AG04449 (cell line): ENCODE measurements around the gene HTR1D.

ENCODE experiments used
- CTCF ChIA-PET: fragments of 350-600 bp; formaldehyde crosslinking; extraction: SDS; loops from one replicate; lab custom pipeline; 2021; ENCODE audit warnings: antibody characterized with exemption; lab: Yijun Ruan, JAX
- POLR2A ChIA-PET: fragments of 400-600, 350-600 bp; formaldehyde crosslinking; extraction: SDS; loops from one replicate; lab custom pipeline; 2020; ENCODE audit warnings: antibody characterized with exemption, inconsistent platforms; lab: Yijun Ruan, JAX
- DNase-seq: peaks from one replicate; pipeline ENCODE4 v3.0.0-alpha.2; 2010; ENCODE audit warnings: low read depth, low spot score
- H3K4me3 ChIP-seq: 2 replicates; pipeline ENCODE4 v1.5.1; 2011; ENCODE audit warnings: low read depth, mild to moderate bottlenecking, control low read depth, low read length
- TF ChIP-seq, protein P1 (sequence below): IDR thresholded peaks from one replicate; pipeline ENCODE4 v1.5.1; 2011; ENCODE audit warnings: mild to moderate bottlenecking, moderate library complexity, low read length, control low read depth, inconsistent platforms; ENCODE audit not compliant: insufficient read depth; ENCODE audit errors: missing control alignments

HTR1D gene

DNA sequence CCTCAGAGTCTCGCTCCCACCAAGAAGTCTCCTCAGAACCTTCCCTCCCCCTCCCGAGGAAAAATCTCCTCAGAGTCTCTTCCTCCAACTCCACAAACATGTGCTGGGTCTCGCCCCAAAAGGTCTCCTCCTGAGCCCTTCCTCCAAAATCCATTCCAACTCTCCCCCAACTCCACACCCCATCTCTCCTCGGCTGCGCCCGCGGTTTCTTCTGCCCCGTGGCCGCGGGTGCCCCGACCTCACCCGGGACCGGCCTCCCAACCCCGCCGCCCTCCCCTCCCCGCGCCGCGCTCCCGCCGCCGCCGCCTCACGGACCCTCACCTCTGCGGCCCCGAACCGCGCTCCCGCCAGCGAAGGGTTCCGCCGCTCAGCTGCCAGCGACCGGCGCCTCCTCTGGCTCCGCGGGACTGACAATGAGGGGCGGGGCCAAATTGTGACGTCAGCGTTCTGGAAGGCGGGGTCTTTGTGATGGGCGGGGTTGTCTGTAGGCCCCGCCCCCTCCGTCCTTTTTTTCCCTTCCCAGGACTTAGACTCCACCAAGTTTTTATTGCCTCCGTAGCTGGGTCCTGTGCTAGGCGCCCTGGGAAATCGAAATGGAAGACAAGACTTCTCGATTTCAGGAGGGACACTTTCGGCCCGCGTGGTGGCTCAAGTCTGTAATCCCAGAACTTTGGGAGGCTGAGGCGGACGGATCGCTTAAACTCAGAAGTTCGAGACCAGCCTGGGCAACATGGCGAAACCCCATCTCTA, 48.7 kb downstream of the HTR1D start, which contains the start of gene LUZP1:
LUZP1 (minus strand) TSS at position 412 of the 750 bp plus-strand sequence.
- peak within 1 kb of the TSS; percentile 85 for H3K4me3 ChIP-seq
- TF ChIP-seq, protein P1, sequence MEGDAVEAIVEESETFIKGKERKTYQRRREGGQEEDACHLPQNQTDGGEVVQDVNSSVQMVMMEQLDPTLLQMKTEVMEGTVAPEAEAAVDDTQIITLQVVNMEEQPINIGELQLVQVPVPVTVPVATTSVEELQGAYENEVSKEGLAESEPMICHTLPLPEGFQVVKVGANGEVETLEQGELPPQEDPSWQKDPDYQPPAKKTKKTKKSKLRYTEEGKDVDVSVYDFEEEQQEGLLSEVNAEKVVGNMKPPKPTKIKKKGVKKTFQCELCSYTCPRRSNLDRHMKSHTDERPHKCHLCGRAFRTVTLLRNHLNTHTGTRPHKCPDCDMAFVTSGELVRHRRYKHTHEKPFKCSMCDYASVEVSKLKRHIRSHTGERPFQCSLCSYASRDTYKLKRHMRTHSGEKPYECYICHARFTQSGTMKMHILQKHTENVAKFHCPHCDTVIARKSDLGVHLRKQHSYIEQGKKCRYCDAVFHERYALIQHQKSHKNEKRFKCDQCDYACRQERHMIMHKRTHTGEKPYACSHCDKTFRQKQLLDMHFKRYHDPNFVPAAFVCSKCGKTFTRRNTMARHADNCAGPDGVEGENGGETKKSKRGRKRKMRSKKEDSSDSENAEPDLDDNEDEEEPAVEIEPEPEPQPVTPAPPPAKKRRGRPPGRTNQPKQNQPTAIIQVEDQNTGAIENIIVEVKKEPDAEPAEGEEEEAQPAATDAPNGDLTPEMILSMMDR = peak; percentile 7
- ChIA-PET CTCF (interaction anchor here (1.0 to 18.6 kb wide), 5 partner anchors 9 to 68 kb away, joined by 3 to 174 read pairs (median 21); no protein-coding TSS in a partner anchor), POLR2A (interaction anchor here (0.6 to 1.2 kb wide), 6 partner anchors 8 to 1698 kb away, joined by 3 to 4 read pairs (median 3); no protein-coding TSS in a partner anchor)
- DNase-seq = no peak

DNA sequence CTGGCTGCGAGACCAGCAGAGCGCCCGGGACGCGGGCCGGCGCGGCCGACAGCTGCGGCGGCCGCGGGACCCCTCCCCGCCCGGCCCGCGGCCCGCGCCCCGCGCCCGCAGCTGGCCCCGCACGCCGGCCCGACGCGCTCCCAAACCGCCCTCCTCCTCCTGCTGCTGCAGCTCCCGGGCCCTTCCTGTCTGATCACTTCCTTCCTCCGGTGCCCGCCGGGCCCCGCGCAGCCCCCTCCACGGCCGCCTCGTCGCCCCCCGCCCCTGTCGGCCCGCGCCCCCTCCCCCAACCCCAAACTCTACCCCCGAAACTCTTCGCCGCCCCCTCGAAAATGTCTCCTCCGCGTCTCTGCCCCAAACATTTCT, 49.2 kb downstream of the HTR1D start:
- peak overlapping the region; percentile 85 for H3K4me3 ChIP-seq
- DNase-seq = no peak
- CTCF ChIA-PET = interaction anchor here (1.0 to 18.6 kb wide), 7 partner anchors 10 to 67 kb away, joined by 3 to 174 read pairs (median 5); no protein-coding TSS in a partner anchor
- POLR2A ChIA-PET = interaction anchor here (0.6 to 1.2 kb wide), 6 partner anchors 8 to 66 kb away, joined by 3 to 4 read pairs (median 3); no protein-coding TSS in a partner anchor
- TF ChIP-seq, protein P1 = no peak

DNA sequence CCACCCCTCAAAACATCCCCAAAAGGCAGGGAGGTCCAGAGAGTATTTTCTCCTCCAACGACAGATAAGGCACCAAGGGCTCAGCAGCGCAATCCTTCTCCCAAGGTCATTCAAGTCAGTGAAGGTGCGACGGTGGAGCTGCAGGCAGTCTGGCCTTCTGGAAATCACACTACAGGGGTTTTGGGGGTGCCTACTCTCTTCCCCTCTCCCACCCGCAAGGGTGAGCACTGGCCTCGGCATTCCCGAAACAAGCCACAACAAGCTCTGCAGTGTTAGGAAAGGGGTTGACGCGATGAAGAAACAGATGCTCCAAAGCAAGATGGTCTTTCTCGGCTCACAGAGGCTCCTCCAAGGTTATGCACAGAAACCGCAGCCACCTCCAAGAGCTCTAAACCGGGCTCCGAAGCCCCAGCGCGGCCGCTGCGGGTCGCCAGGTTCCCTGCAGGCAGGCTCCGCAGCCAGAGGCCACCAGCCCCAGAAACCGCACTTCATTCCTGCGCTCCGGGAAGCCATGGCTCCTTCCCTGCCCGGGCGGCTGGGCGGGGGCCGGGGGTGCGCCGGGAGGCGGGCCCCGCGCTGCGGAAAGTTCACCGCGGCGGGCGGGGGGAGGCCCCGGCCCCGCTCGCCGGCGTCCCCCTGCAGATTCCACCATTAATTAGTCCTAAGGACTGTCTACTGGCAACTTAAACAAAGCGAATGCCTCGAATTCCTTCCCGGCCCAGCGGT, 49.8 kb downstream of the HTR1D start:
- ChIA-PET CTCF (interaction anchor here (1.2 to 18.6 kb wide), 7 partner anchors 10 to 67 kb away, joined by 3 to 174 read pairs (median 5); no protein-coding TSS in a partner anchor), POLR2A (interaction anchor here (0.6 to 1.2 kb wide), 5 partner anchors 8 to 65 kb away, joined by 3 read pairs; no protein-coding TSS in a partner anchor)
- DNase-seq = no peak
- TF ChIP-seq, protein P1 = no peak
- peak overlapping the region; percentile 85 for H3K4me3 ChIP-seq

DNA sequence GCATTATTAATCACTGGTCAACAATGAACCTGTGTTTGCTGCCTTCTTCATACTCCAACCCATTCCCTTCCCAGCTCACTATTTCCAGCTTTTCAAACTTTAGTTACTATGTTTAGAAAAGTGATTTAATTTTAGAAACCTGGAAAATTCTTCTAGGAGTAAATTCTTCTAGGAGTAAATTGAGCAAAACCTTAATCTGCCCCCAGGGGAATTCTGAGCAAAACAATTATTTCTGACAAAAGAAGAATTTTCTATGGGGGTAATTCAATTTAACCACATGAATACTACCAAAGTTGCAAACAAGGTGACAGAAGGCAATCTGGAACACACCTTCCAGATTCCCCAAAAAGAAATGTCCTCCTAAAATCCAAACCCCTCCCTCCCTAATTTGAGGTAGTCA, 50.4 kb downstream of the HTR1D start:
- CTCF ChIA-PET = interaction anchor here (1.3 to 18.6 kb wide), 6 partner anchors 11 to 66 kb away, joined by 3 to 174 read pairs (median 13); no protein-coding TSS in a partner anchor

DNA sequence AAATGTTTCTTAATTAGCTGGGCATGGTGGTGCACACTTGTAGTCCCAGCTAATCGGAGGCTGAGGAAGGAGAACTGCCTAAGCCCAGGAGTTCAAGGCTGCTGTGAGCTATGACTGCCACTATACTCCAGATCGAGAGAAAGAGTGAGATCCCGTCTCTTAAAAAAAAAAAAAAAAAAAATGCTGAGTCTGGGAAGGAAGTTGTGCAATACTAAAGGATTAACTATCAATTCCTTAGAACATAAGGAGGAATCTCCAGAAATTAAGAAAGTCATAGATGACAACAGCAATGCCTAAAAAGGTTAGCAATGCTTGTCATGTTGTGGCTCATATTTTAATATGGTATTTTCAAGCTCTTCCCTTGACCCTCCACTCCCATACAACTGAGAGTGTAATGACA, 53.9 kb downstream of the HTR1D start:
- ChIA-PET CTCF (interaction anchor here (0.8 to 18.6 kb wide), 6 partner anchors 8 to 63 kb away, joined by 3 to 174 read pairs (median 5); no protein-coding TSS in a partner anchor), POLR2A (interaction anchor here (0.6 to 1.1 kb wide), 2 partner anchors 8 to 297 kb away, joined by 3 to 6 read pairs; no protein-coding TSS in a partner anchor)

More for the DNA sequence above, 50.4 kb downstream of the HTR1D start:
- POLR2A ChIA-PET = interaction anchor here (1.0 kb wide), 1 partner anchor 28 kb away, joined by 3 read pairs; no protein-coding TSS in a partner anchor
- TF ChIP-seq, protein P1 = no peak
- no peak for DNase-seq
- peak overlapping the region; percentile 85 for H3K4me3 ChIP-seq

More for the DNA sequence above, 53.9 kb downstream of the HTR1D start:
- TF ChIP-seq, protein P1 = no peak
- H3K4me3 ChIP-seq = no peak overlapping the region
- no peak for DNase-seq
